Left colon (tissue), 2 donors: ENCODE results near the gene FAM168A. TPM values are rescaled to one million over a fixed set of nuclear protein-coding genes. Genes with fewer than 3 reads are reported as not detected.

ENCODE experiments used
- ATAC-seq: fragments of 200-7000 bp; cut with Tn5 transposase; one replicate; pipeline ENCODE4 v1.9.1; 2020; ENCODE audit warnings: mild to moderate bottlenecking, moderate library complexity
- DNase-seq, 2 donors: peaks; one replicate each; pipeline ENCODE4 v3.0.0-alpha.2; 2020
- intact Hi-C, 2 donors: fragments of 100-400 bp; cut with DNase I in 1 of 2; cut with micrococcal nuclease in 1 of 2; formaldehyde crosslinking; loops; one replicate each; pipeline versions ENCODE4 v1.11.2 to v1.14.0; 2022; cut with DNase I, micrococcal nuclease
- total RNA-seq, 2 donors: library from RNA; stranded (reverse); fragmentation: NEBNext Ultra II Directional; extraction: Animal tissue kit (Norgen Biotek cat#: 25700); gene quantifications; one replicate each; pipeline ENCODE4 v1.2.1, GENCODE V29; 2021
- donor health status: DM: no; HTN: no; CAD: no.
- donor health status: DM: yes; HTN: yes; CAD: no.

FAM168A gene
- total RNA-seq, 2 donors from 2014 or later = 18.8 to 23.3 TPM

- intact Hi-C loops = no loop called here
- ATAC-seq (no peak), DNase-seq (no peak)
These were observed 222.1 kb downstream of the FAM168A start for GRCh38 chr11:73375830-73376159.

GRCh38 chr11:73374151-73374550 lies 223.8 kb downstream of the FAM168A start:
- ATAC-seq (no peak), DNase-seq (no peak)
- intact Hi-C loops = no loop called here

DNA sequence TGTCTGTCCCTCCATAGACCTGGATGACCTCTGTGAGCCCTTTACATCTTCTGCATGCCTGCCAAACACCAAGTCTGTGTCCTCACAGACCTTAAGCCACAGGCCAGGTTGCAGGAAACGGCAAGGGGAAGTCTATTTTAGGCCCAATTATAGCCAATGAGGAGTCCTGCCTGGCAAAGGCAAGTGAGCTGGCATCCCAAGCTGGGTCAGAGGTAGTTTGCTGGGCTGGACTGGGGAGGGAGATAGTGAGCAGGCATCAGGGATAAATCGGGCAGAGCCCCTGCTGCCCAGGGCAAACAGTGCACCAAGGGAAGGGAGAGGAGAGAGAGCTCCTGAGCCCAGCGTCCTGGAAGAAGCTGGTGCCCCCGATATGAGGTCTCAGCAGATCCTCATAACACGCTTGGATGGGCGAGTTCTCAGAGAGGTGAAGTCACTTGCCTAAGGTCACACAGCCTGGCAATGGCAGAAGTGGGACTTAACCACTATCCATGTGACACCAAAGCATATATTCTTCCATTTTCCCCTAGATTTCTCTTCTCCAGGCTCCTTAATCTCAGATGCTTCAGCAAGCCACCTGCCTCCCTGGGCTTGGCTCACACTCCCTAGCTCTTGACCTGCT lies 225.4 kb downstream of the FAM168A start:
- no peak for DNase-seq
- ATAC-seq = no peak
- intact Hi-C loops = no loop called here

GRCh38 chr11:73367482-73368024 lies 230.4 kb downstream of the FAM168A start:
- DNase-seq (no peak), ATAC-seq (peak; percentile 30)
- intact Hi-C loops = no loop called here

DNA sequence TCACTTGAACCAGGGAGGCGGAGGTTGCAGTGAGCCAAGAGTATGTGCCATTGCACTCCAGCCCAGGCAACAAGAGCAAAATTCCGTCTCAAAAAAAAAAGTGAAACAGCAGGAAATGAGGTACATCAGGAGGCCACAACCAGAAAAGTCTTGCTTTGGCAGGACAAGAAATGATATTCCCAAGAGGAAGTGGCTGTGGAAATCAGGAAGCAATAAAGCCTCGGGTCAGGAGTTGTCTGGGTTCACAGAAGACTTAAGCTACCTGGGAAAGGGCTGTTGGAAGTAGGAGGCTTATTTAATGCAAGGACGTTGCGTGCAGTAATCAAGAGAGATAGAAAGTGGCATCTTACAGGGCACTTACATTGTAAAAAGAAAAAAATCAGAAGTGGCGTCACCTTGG lies 231.0 kb downstream of the FAM168A start:
- intact Hi-C loops = no loop called here
- DNase-seq = no peak
- peak; percentile 62 for ATAC-seq

DNA sequence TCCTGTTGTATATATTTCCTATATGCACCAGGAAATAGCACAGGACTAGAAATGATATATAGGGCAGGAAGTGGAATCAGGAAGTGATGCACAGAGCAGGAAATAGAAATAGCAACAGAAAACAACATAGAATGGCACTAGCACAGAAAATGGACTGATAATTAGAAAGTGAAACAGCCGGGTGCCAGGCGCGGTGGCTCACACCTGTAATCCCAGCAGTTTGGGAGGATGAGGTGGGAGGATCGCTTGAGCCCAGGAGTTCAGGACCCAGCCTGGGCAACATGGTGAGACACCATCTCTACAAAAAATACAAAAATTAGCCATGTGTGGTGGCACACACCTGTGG lies 231.7 kb downstream of the FAM168A start:
- DNase-seq (no peak), ATAC-seq (peak; percentile 44)
- intact Hi-C loops = no loop called here

DNA sequence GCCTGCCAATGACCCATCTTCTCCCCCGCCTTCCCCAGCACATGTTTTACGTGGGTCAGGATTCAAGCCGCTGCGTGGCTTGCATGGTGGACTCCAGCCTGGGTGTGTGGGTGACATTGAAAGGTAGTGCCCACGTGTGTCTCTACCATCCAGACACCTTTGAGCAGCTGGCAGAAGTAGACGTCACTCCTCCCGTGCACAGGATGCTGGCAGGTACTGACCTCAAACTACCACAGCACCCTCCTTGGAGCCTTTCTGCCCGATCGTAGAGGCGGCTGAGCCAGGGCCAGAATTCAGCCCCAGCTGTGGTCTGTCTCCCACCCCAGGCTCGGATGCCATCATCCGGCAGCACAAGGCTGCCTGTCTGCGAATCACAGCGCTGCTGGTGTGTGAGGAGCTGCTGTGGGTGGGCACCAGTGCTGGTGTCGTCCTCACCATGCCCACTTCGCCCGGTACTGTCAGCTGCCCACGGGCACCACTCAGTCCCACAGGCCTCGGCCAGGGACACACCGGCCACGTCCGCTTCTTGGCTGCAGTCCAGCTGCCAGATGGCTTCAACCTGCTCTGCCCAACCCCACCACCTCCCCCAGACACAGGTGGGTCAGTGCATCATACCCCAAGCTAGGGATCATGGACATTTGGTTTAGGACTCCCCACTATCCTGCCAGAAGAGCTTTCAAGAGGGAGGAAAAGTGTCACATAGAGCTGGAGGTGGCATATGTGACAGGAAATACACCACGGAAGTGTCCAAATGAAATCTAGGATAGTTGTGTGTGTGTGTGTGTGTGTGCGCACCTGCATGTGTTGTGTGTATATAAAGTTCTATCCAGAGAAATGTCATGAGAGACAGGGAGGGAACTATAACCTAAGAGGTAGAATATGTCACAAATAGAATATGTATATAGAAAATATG lies 232.3 kb downstream of the FAM168A start:
- ATAC-seq = no peak
- intact Hi-C loops = no loop called here
- DNase-seq = no peak

GRCh38 chr11:73363147-73363546 lies 234.8 kb downstream of the FAM168A start:
- ATAC-seq = no peak
- intact Hi-C loops = no loop called here
- no peak for DNase-seq

GRCh38 chr11:73361953-73362776 lies 235.7 kb downstream of the FAM168A start:
- intact Hi-C loops = no loop called here
- no peak for ATAC-seq
- DNase-seq = no peak

- DNase-seq = no peak
- no peak for ATAC-seq
- intact Hi-C loops = no loop called here
These were observed 237.1 kb downstream of the FAM168A start for GRCh38 chr11:73360743-73361369.

DNA sequence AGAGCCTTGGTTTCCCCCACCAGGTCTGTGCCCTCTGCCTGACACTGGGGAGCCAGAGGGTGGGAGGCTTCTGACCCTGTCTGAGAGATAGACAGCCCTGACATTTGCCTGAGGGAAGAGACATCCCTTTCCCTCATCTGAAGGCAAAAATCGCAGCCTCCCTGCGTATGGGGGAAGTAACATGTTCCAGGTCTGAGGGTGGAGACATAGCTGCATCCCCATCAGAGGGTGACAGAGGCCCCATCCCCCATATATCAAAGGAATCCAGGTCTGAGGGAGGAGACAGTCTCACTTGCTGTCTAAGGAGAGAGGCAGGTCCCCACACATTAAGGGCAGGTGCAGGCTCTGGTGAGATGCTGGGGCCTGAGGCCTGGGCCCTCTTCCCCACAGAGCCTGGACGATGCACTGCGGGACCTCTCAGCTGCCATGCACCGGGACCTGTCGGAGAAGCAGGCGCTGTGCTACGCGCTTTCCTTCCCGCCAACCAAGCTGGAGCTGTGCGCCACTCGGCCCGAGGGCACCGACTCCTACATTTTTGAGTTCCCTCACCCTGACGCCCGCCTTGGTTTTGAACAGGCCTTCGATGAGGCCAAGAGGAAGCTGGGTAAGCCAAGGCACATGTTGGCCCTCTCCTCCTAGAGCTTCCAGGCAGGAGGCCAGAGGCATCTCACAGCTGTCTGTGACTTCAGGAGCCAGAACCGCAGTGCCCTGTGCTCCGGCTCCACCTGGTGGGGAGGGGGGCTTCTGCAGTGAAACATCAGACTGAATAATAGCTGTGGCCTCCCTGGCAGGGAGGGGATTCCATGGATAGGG lies 237.8 kb downstream of the FAM168A start:
- intact Hi-C loops = no loop called here
- ATAC-seq = no peak
- DNase-seq = no peak

GRCh38 chr11:73359341-73359740 lies 238.6 kb downstream of the FAM168A start:
- DNase-seq (no peak), ATAC-seq (no peak)
- intact Hi-C loops = no loop called here

GRCh38 chr11:73358071-73358470 lies 239.8 kb downstream of the FAM168A start:
- intact Hi-C loops = no loop called here
- DNase-seq = no peak

DNA sequence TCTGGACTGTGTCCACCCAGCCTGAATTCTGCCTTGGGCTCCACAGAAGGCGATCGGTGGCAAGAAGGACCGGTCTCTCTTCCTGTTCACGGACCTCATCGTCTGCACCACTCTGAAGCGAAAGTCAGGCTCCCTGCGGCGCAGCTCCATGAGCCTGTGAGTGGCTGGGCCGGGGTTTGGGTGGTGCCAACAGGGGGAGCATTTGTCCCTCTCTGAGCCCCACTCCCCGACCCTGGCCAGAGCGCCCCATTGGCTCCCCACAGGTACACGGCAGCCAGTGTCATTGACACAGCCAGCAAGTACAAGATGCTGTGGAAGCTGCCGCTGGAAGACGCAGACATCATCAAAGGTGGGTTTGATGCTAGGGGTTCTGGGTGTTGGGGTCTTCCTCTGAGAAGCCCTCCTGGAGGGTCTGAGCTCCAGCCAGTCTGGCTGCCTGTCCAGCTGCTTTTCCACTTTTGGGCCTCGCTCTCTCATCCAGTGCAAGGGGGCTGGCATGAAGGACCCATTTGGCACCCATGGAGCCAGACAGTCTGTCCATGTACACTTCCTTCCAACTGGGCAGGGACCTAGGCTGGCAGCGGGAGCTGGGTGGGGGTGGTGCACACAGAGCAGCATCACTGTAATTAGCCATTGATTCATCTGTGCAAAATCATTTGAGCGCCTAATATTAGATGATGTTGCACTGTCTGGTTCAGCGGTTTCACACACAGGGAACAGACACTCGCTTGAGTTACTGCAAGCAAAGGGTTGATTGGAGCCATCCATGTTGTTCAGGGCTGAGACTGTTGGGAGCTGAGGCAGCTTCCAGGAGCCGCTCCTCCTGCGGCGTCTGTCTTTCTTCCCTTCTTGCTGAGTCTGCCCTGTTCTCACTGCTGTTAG lies 240.7 kb downstream of the FAM168A start:
- ATAC-seq (no peak), DNase-seq (no peak)
- intact Hi-C loops = no loop called here

More at GRCh38 chr11:73358071-73358470, 239.8 kb downstream of the FAM168A start:
- ATAC-seq = no peak

GRCh38 chr11:73355109-73355508 lies 242.8 kb downstream of the FAM168A start:
- ATAC-seq (no peak), DNase-seq (no peak)
- intact Hi-C loops = no loop called here

DNA sequence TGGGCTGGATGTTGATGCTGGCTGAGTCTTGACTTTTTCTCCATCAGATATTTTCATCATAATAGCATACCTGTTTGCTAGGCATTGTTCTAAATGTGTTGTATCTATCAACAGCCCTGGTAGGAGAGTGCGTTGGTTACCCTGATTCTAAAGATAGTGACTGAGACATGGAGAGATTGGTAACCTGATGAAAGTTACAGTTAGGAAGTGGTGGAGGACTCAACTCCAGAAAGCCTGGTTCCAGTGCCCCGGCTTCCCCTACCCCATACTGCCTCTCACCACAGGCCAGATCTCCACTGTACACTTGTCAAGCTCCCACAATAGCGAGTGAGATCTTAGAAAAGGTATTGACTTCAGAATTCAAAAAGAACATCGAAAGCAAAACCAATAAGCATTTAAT lies 244.5 kb downstream of the FAM168A start:
- intact Hi-C loops = no loop called here
- ATAC-seq (no peak), DNase-seq (no peak)

- ATAC-seq = peak; percentile 67
- intact Hi-C loops = loop anchor here in 1 of 2 donors (2.0 kb wide), 1 partner anchor 42 kb away; no protein-coding TSS in a partner anchor
- DNase-seq = peak in 1 of 2 donors; percentile 47
These were observed 246.8 kb downstream of the FAM168A start for GRCh38 chr11:73350908-73351636.
